Vagina (tissue), 2 donors: ENCODE data around the gene ACAP3. TPM values are rescaled to one million over a fixed set of nuclear protein-coding genes. Genes with fewer than 3 reads are reported as not detected.

Experiments used
- DNase-seq, 2 donors: peaks; one replicate each; pipeline ENCODE4 v3.0.0-alpha.2; 2017; ENCODE audit errors: extremely low spot score in 2 of 2
- H3K27ac ChIP-seq: fragments of 200-600 bp; sonication (generic); one replicate; pipeline ENCODE4 v1.5.1; 2019
- H3K27me3 ChIP-seq: fragments of 200-600 bp; sonication (generic); one replicate; pipeline ENCODE4 v1.5.1; 2019
- H3K36me3 ChIP-seq, 2 donors: fragments of 200-600 bp; sonication (generic); one replicate each; pipeline ENCODE4 v1.5.1; 2017 to 2019
- H3K4me1 ChIP-seq: fragments of 200-600 bp; sonication (generic); one replicate; pipeline ENCODE4 v1.5.1; 2019
- H3K4me3 ChIP-seq, 2 donors: fragments of 200-600 bp; sonication (generic); 1 replicate in 1 of 2; 2 replicates in 1 of 2; pipeline ENCODE4 v1.5.1; 2016 to 2019
- H3K9me3 ChIP-seq: fragments of 200-600 bp; sonication (generic); one replicate; pipeline ENCODE4 v1.5.1; 2019
- POLR2A ChIP-seq, 2 donors: fragments of 450-650 bp; IDR thresholded peaks; one replicate each; pipeline ENCODE4 v1.6.1; 2017; ENCODE audit warnings: antibody characterized with exemption in 2 of 2, mild to moderate bottlenecking in 2 of 2, moderate library complexity in 2 of 2
- POLR2AphosphoS5 ChIP-seq, 2 donors: sonication (generic); formaldehyde crosslinking; IDR thresholded peaks; one replicate each; pipeline ENCODE4 v1.9.0; 2017; ENCODE audit warnings: antibody characterized with exemption in 2 of 2, mild to moderate bottlenecking in 2 of 2, low read depth in 1 of 2; ENCODE audit not compliant: insufficient read depth in 1 of 2
- intact Hi-C: fragments of 100-400 bp; cut with DNase I; formaldehyde crosslinking; loops from one replicate; pipeline ENCODE4 v1.15.1; 2023
- total RNA-seq: library from RNA; depleted of rRNA; stranded (reverse); fragments of >200 nt; gene quantifications from one replicate; pipeline ENCODE4 v1.2.3, GENCODE V29; 2016
- TF ChIP-seq, protein P1 (sequence below), 3 experiments: fragments of 450-650 bp in 2 of 3; fragments of 200-600 bp in 1 of 3; sonication (generic) in 1 of 3; IDR thresholded peaks; one replicate each; pipeline ENCODE4 v1.5.1; 2017 to 2019; ENCODE audit warnings: antibody characterized with exemption in 3 of 3, mild to moderate bottlenecking in 2 of 3, moderate library complexity in 2 of 3

The ACAP3 gene
- total RNA-seq, 1 donor from 2014 or later = 68.5 TPM

DNA sequence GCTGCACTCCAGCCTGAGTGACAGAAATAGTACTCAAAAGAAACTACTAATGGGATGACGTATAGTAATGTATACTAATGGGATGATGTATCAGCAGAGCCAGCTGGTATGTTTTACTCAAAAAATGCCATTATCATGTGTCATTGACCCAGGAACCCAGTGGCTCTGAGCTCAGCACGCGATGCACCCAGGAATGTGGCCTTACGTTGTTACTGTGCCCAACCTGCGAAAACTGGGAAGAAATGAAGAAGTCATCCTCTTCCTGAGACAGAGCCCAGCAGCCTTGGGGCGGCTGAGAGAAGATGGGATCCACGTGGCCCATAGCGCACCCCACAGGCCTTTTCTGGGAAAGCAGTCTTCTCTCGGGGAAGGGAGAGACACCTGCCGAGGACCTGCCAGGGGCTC lies 42.9 kb downstream of the ACAP3 start:
- Histone ChIP-seq H3K4me3 (no peak overlapping the region), H3K4me1 (peaks cover 8% of the 10 kb centered on the region), H3K27me3 (no peaks in the 10 kb centered on the region), H3K9me3 (no peaks in the 10 kb centered on the region), H3K36me3 (peaks cover 0 to 61% of the 10 kb centered on the region in 2 donors), H3K27ac (no peak overlapping the region)
- no peak for TF ChIP-seq POLR2AphosphoS5 (IDR thresholded peaks at IDR 0.05; ENCODE audit: insufficient read depth in 1 of 2, low read depth in 1 of 2)
- TF ChIP-seq, protein P1, sequence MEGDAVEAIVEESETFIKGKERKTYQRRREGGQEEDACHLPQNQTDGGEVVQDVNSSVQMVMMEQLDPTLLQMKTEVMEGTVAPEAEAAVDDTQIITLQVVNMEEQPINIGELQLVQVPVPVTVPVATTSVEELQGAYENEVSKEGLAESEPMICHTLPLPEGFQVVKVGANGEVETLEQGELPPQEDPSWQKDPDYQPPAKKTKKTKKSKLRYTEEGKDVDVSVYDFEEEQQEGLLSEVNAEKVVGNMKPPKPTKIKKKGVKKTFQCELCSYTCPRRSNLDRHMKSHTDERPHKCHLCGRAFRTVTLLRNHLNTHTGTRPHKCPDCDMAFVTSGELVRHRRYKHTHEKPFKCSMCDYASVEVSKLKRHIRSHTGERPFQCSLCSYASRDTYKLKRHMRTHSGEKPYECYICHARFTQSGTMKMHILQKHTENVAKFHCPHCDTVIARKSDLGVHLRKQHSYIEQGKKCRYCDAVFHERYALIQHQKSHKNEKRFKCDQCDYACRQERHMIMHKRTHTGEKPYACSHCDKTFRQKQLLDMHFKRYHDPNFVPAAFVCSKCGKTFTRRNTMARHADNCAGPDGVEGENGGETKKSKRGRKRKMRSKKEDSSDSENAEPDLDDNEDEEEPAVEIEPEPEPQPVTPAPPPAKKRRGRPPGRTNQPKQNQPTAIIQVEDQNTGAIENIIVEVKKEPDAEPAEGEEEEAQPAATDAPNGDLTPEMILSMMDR (IDR thresholded peaks at IDR 0.05) = no peak
- TF ChIP-seq POLR2A (IDR thresholded peaks at IDR 0.05) = no peak
- no peak for DNase-seq
- intact Hi-C loops = no loop called here

- H3K4me3 ChIP-seq = no peak overlapping the region
- no peaks in the 10 kb centered on the region for H3K9me3 ChIP-seq
- no peaks in the 10 kb centered on the region for H3K4me1 ChIP-seq
- no peak overlapping the region for H3K27ac ChIP-seq
- H3K27me3 ChIP-seq = no peaks in the 10 kb centered on the region
- TF ChIP-seq POLR2A (IDR thresholded peaks at IDR 0.05) = no peak
- TF ChIP-seq, protein P1 (IDR thresholded peaks at IDR 0.05) = no peak
- TF ChIP-seq POLR2AphosphoS5 (IDR thresholded peaks at IDR 0.05; ENCODE audit: insufficient read depth in 1 of 2, low read depth in 1 of 2) = no peak
- intact Hi-C loops = no loop called here
- H3K36me3 ChIP-seq = peaks cover 0 to 64% of the 10 kb centered on the region in 2 donors
- DNase-seq = no peak
These were observed 43.7 kb downstream of the ACAP3 start for GRCh38 chr1:1264026-1264425.

DNA sequence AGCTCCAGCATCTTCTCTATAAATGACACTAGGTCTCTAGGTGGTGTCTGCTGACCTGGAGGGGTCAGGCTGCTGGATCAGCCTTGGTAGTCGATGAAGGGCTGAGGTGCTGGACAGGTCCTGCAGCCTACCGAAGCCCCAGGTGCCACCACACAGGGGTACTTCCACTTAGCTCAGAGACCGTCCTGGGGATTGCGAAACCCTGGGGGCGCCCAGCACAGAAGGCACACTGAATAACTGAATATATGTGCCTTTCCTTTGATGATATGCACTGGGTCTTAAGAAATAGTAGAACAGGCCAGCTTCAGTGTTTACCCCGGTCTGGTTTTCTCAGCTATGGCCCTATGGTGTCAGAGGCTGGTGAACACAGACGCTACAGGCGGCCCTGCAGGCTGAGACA lies 45.0 kb downstream of the ACAP3 start:
- H3K36me3 ChIP-seq = peaks cover 0 to 60% of the 10 kb centered on the region in 2 donors
- no peak for DNase-seq
- intact Hi-C loops = no loop called here

DNA sequence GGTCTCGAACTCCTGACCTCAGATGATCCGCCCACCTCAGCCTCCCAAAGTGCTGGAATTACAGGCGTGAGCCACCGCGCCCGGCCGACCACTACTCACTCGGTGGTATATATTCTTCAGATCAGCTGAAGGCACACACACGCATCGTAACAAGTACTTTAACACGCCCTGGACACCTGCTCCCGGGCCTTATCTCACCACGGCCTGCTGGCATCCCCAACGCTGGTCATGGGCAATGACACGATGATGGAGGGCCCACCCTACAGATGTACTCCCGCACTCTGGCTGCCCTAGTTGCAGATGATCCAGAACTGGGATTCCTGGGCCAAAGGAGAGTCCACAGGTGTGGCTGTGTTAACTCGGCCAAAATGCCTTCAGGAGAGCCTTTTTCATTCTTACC lies 45.7 kb downstream of the ACAP3 start:
- intact Hi-C loops = no loop called here
- no peaks in the 10 kb centered on the region for H3K9me3 ChIP-seq
- H3K36me3 ChIP-seq = peaks cover 0 to 53% of the 10 kb centered on the region in 2 donors
- H3K27ac ChIP-seq = no peak overlapping the region
- no peak for TF ChIP-seq POLR2AphosphoS5 (IDR thresholded peaks at IDR 0.05; ENCODE audit: insufficient read depth in 1 of 2, low read depth in 1 of 2)
- TF ChIP-seq POLR2A (IDR thresholded peaks at IDR 0.05) = no peak
- TF ChIP-seq, protein P1 (IDR thresholded peaks at IDR 0.05) = no peak
- H3K4me1 ChIP-seq = no peaks in the 10 kb centered on the region
- no peak for DNase-seq
- no peaks in the 10 kb centered on the region for H3K27me3 ChIP-seq
- H3K4me3 ChIP-seq = no peak overlapping the region

More for the DNA sequence above, 45.0 kb downstream of the ACAP3 start:
- Histone ChIP-seq H3K4me3 (no peak overlapping the region), H3K9me3 (no peaks in the 10 kb centered on the region), H3K4me1 (no peaks in the 10 kb centered on the region), H3K27me3 (no peaks in the 10 kb centered on the region), H3K27ac (no peak overlapping the region)
- TF ChIP-seq, protein P1 (IDR thresholded peaks at IDR 0.05) = no peak
- no peak for TF ChIP-seq POLR2AphosphoS5 (IDR thresholded peaks at IDR 0.05; ENCODE audit: insufficient read depth in 1 of 2, low read depth in 1 of 2)
- no peak for TF ChIP-seq POLR2A (IDR thresholded peaks at IDR 0.05)

DNA sequence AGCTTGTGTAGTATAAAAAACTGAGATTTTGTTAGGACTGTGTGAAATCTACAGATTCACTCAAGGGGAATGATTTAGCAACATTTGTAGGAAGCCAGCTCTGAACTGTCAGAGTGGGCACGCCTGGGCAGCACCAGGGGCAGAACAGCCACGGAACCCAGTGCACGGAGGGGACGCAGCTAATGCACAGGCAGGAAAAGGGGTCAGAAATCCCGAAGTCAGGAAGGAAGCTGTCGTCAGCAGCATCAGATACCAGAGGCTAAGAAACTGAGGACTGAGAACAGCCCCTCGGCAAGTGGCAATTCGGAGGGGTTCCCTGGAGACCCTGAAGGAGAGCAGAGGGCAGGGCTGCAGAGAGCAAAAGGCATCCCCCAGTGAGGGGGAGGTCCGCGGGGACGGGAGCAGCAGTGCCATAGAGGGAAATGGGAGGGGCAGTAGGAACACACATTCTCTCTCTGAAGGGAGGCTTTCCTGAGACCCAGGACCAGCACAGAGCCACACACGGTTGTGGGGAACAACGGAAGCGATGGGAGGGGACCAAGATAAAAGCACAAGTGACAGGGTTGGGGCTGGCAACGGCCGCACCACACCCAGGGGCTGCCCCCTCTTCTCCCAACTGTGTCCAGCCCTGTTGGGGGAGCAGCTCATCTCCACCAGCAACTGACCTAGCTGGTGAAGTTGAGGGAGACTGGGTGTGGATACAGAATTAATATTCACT lies 46.7 kb downstream of the ACAP3 start:
- TF ChIP-seq POLR2AphosphoS5 (IDR thresholded peaks at IDR 0.05; ENCODE audit: insufficient read depth in 1 of 2, low read depth in 1 of 2) = no peak
- TF ChIP-seq POLR2A (IDR thresholded peaks at IDR 0.05) = no peak
- TF ChIP-seq, protein P1 (IDR thresholded peaks at IDR 0.05) = no peak

More for the DNA sequence above, 46.7 kb downstream of the ACAP3 start:
- Histone ChIP-seq H3K9me3 (no peaks in the 10 kb centered on the region), H3K27me3 (no peaks in the 10 kb centered on the region), H3K4me1 (no peaks in the 10 kb centered on the region), H3K36me3 (peaks cover 0 to 55% of the 10 kb centered on the region in 2 donors), H3K27ac (no peak overlapping the region), H3K4me3 (no peak overlapping the region)
- DNase-seq = no peak
- intact Hi-C loops = no loop called here
